Sigmoid colon (tissue), 7 donors: ENCODE results near the gene GCGR. TPM values are rescaled to one million over a fixed set of nuclear protein-coding genes. Genes with fewer than 3 reads are reported as not detected.

Experiments
- DNase-seq: peaks from one replicate; pipeline ENCODE4 v3.0.0-alpha.2; 2019
- H3K27ac ChIP-seq, 4 donors: fragments of 200-600 bp; sonication (generic); one replicate each; pipeline ENCODE4 v1.5.1; 2016 to 2019; ENCODE audit warnings: mild to moderate bottlenecking in 1 of 4
- H3K27me3 ChIP-seq, 3 donors: fragments of 200-600 bp; sonication (generic); one replicate each; pipeline ENCODE4 v1.5.1; 2019; ENCODE audit warnings: mild to moderate bottlenecking in 1 of 3
- H3K36me3 ChIP-seq, 4 donors: fragments of 200-600 bp; sonication (generic); one replicate each; pipeline ENCODE4 v1.5.1; 2016 to 2019
- H3K4me1 ChIP-seq, 4 donors: fragments of 200-600 bp; sonication (generic); one replicate each; pipeline ENCODE4 v1.5.1; 2017 to 2019
- H3K4me3 ChIP-seq, 4 donors: fragments of 200-600 bp; sonication (generic); one replicate each; pipeline ENCODE4 v1.5.1; 2017 to 2019; ENCODE audit warnings: mild to moderate bottlenecking in 2 of 4, moderate library complexity in 1 of 4
- H3K9me3 ChIP-seq, 4 donors: fragments of 200-600 bp in 3 of 4; sonication (generic) in 3 of 4; one replicate each; pipeline versions ENCODE4 v1.5.1 to v1.6.1; 2013 to 2019
- CTCF ChIP-seq, 4 experiments: fragments of 450-650 bp in 3 of 4; fragments of 200-600 bp in 1 of 4; IDR thresholded peaks; one replicate each; pipeline ENCODE4 v1.5.1; 2016 to 2019; ENCODE audit warnings: antibody characterized with exemption in 4 of 4, mild to moderate bottlenecking in 3 of 4, moderate library complexity in 2 of 4
- EP300 ChIP-seq, 4 donors: sonication (generic); formaldehyde crosslinking; IDR thresholded peaks; one replicate each; pipeline ENCODE4 v1.6.1; 2017; ENCODE audit warnings: antibody characterized with exemption in 4 of 4
- POLR2A ChIP-seq, 2 donors: fragments of 450-650 bp; IDR thresholded peaks; one replicate each; pipeline ENCODE4 v1.6.1; 2016; ENCODE audit warnings: antibody characterized with exemption in 2 of 2, mild to moderate bottlenecking in 2 of 2, moderate library complexity in 2 of 2
- POLR2AphosphoS5 ChIP-seq, 4 donors: sonication (generic); formaldehyde crosslinking; IDR thresholded peaks; one replicate each; pipeline ENCODE4 v1.6.1; 2017; ENCODE audit warnings: antibody characterized with exemption in 4 of 4
- WGBS, 2 donors: extraction: QIAGEN DNeasy Blood & Tissue Kit; methylation state at CpG; one replicate each; pipeline ENCODE4 v1.1.7; 2013; 5-methylcytosine and 5-hydroxymethylcytosine counted together
- intact Hi-C: fragments of 100-400 bp; cut with DNase I; formaldehyde crosslinking; loops from one replicate; pipeline ENCODE4 v1.15.1; 2023
- polyA plus RNA-seq, 3 donors: library from polyadenylated mRNA; stranded (reverse); fragments of 200-250 nt; gene quantifications; one replicate each; pipeline ENCODE4 v1.2.3, GENCODE V29; 2013
- total RNA-seq, 4 donors: library from RNA; depleted of rRNA; stranded (reverse); fragments of >200 nt; gene quantifications; one replicate each; pipeline ENCODE4 v1.1.0, GENCODE V29; 2016
- donor health status: healthy with polysubstance abuse.
- donor health status: Bipolar disorder and iron deficiency.
- donor health status: healthy.

The GCGR gene
- total and polyA plus RNA-seq, 7 donors = 0.27 to 1.4 (median 0.96) TPM; not detected in 2

DNA sequence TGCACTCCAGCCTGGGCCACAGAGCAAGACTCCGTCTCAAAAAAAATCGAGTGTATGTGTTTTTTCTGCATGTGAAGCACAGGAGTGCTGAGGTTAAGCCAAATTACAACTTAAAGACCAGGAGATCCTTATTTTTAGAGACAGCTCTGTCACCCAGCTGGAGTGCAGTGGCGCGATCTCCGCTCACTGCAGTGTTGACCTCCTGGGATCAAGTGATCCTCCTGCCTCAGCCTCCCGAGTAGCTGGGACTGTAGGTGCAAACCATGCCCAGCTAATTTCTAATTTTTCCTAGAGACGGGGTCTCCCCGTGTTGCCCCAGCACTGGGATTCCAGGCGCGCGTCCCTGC lies 38.4 kb downstream of the GCGR start:
- no peak overlapping the region for H3K27ac ChIP-seq
- DNase-seq = no peak
- no peaks in the 10 kb centered on the region for H3K9me3 ChIP-seq
- no peak overlapping the region for H3K4me3 ChIP-seq
- WGBS, 2 donors = 93 to 96% methylated on average over 11 of the region's 11 CpGs
- no peak for TF ChIP-seq CTCF (IDR thresholded peaks at IDR 0.05)
- TF ChIP-seq POLR2A (IDR thresholded peaks at IDR 0.05) = no peak
- no peak for TF ChIP-seq POLR2AphosphoS5 (IDR thresholded peaks at IDR 0.05)
- no peak for TF ChIP-seq EP300 (IDR thresholded peaks at IDR 0.05)
- H3K27me3 ChIP-seq = no peaks in the 10 kb centered on the region
- intact Hi-C loops = no loop called here
- H3K4me1 ChIP-seq = no peaks in the 10 kb centered on the region
- H3K36me3 ChIP-seq = peaks cover 36 to 46% (median 41%) of the 10 kb centered on the region in 4 donors

DNA sequence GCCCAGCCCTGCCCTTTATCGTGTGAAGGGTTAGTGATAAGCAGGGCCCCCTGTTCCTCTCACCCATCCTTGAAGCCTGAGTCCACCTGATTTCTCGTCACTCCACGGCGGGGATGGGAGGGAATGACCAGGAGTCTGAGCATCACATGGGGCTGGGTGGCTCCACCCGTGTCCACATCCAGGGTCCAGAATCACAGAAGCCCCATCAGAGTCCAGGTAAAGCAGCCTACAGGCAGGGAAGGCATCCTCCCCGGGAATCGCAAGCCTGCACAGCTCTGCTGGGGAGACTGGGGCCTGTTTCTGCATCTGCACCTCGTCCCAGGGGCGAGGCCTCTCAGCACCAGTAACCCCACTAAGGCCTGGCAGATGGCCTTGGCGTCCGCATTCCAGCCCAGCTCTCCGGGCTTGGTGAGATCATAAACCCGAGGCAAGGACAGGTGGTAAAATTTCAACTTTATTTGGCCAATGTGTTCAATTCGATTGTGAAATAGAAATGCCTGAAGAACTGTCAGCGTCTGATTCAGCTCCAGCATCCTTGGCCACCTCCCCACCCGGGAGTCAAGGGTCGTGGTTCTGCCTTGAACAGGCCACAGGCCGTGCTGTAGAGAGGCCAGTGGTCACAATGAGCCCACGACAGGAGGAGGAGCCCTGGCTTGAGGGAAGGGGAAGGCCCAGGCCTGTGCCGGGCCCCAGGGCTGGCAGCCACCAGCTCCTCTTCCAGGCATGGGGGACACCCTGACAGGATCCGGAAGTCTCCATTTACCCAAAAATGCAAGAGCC lies 39.0 kb downstream of the GCGR start:
- peaks cover 36 to 50% (median 43%) of the 10 kb centered on the region in 4 donors for H3K36me3 ChIP-seq
- TF ChIP-seq POLR2A (IDR thresholded peaks at IDR 0.05) = no peak
- TF ChIP-seq EP300 (IDR thresholded peaks at IDR 0.05) = no peak
- TF ChIP-seq CTCF (IDR thresholded peaks at IDR 0.05) = no peak
- TF ChIP-seq POLR2AphosphoS5 (IDR thresholded peaks at IDR 0.05) = no peak
- no peaks in the 10 kb centered on the region for H3K27me3 ChIP-seq
- 55 to 78% methylated on average over 21 of the region's 21 CpGs for WGBS, 2 donors
- no peak for DNase-seq
- H3K9me3 ChIP-seq = no peaks in the 10 kb centered on the region
- intact Hi-C loops = no loop called here
- H3K27ac ChIP-seq = no peak overlapping the region
- H3K4me1 ChIP-seq = no peaks in the 10 kb centered on the region
- H3K4me3 ChIP-seq = no peak overlapping the region

- no peak overlapping the region for H3K27ac ChIP-seq
- H3K36me3 ChIP-seq = peaks cover 36 to 57% (median 43%) of the 10 kb centered on the region in 4 donors
- intact Hi-C loops = no loop called here
- no peaks in the 10 kb centered on the region for H3K27me3 ChIP-seq
- H3K4me3 ChIP-seq = no peak overlapping the region
- H3K9me3 ChIP-seq = no peaks in the 10 kb centered on the region
- WGBS, 2 donors = 93 to 94% methylated on average over 30 of the region's 30 CpGs
- H3K4me1 ChIP-seq = no peaks in the 10 kb centered on the region
- TF ChIP-seq POLR2AphosphoS5 (IDR thresholded peaks at IDR 0.05) (no peak), CTCF (IDR thresholded peaks at IDR 0.05) (no peak), EP300 (IDR thresholded peaks at IDR 0.05) (no peak), POLR2A (IDR thresholded peaks at IDR 0.05) (no peak)
- no peak for DNase-seq
Measured at GRCh38 chr17:81843713-81844326, 39.9 kb downstream of the GCGR start.

DNA sequence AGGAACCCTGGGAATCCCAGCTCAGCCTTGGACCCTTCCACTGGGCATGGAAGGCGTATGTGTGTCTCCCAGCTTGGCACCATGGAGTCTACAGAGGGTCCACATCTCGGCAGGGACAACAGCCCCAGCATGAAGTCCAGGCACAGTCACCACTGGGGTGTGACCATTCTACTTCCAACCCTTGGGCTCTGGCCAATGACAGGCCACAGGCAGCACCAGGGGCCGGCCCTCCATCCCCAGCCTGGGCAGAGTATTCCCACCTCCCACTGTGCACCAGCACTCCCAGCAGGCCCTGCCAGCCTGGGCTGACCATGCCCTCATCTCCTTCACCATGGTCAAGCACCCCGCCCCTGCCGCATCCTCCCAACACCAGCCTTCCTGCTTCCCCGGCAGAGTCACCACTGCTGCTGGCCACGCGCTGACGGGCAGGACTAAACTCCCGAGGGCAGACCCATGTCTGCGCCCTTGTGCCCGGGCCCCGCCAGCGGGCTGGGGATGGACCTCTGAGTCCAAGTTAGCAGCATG lies 40.4 kb downstream of the GCGR start:
- H3K4me1 ChIP-seq = no peaks in the 10 kb centered on the region
- intact Hi-C loops = no loop called here
- 92 to 94% methylated on average over 14 of the region's 14 CpGs for WGBS, 2 donors
- H3K9me3 ChIP-seq = no peaks in the 10 kb centered on the region
- H3K36me3 ChIP-seq = peaks cover 38 to 63% (median 46%) of the 10 kb centered on the region in 4 donors
- H3K27me3 ChIP-seq = no peaks in the 10 kb centered on the region
- no peak overlapping the region for H3K27ac ChIP-seq
- H3K4me3 ChIP-seq = no peak overlapping the region
- TF ChIP-seq POLR2AphosphoS5 (IDR thresholded peaks at IDR 0.05) (no peak), POLR2A (IDR thresholded peaks at IDR 0.05) (no peak), EP300 (IDR thresholded peaks at IDR 0.05) (no peak), CTCF (IDR thresholded peaks at IDR 0.05) (no peak)
- no peak for DNase-seq
